Measurements from ENCODE around the gene IGHMBP2.

The IGHMBP2 gene

DNA sequence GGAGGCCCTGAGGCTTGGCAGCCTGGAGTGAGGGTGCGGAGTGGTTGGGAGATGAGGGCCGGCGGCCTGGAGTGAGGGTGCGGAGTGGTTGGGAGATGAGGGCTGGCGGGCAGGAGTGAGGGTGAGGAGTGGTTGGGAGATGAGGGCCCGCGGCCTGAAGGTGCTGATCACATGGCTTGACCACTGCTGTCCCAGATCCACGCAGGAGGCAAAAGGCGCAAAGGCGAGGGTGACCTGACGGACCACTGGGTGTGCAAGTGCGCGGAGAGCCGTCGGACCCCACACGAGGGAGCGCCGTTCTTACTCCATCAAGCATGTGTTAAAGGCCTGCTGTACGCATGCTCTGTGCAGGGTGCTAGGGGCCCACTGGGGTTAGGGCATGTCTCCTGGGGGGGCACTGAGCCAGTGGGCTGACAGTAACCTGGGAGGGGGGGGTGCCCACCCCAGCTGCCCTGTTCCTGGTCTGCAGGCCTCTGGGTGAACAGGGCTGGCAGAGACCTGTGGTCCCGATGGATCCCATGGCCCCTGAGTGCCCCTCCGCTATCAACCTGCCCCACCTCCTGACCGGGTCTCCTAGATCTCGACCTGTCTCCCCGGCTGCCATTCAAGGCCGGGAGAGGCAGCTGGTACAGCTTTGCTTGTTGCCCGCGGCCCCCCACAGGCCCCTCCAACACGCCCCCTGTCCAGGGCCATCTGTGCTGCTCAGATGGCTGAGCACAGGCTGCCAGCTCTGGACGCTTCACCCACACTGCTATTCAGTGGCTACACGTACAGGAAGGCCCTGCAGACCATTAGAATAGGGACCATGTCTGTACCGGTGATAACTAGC is 56.0 kb downstream of the IGHMBP2 start:
- ChIA-PET CTCF (interaction anchor here (1.3 kb wide), 1 partner anchor 18 kb away, joined by 3 read pairs; no protein-coding TSS in a partner anchor), POLR2A (no interaction called here)
- DNase-seq (ENCODE audit: extremely low spot score), result no peak
- no peak for TF ChIP-seq CTCF (IDR thresholded peaks at IDR 0.05; ENCODE audit: control extremely low read depth, extremely low read depth, low read depth, missing control alignments)

DNA sequence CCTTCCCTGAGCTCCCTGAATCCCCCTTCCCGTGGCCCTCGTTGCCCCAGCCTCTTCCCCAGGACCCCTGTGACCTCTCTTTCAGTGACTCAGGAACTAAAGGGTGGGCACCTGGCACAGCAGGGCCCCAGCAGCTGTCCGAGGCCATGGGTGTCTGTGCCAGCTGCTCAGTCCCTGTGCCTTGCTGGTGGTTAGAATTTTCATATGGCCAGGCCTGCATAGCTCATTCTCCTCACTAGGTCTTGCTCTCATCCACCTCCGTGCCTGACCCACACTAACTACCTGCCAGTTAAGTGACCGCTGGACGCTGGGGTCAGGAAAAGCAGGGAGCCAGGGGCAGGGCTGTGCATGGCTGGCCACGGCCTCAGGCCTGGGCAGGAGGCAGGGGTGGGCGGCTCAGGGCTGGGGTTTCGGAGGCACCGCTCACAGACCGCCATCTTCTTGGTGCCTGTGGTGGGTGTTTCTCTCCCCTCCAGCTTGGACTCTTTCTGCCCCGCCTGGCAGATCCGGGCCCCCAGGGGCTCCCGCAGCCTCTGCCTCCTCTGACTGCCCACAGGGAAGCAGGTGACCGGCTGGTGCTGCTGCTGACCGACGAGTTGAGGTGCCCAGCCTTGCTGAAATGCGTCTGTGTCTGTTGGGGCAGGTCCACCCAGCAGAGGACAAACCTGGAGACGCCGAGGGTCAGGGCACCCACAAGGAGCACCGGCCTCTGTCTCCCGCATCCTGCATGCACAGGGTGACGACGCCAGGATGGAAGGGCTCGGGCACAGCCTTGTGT is 56.8 kb downstream of the IGHMBP2 start:
- CTCF ChIA-PET, result no interaction called here
- POLR2A ChIA-PET, result no interaction called here
- TF ChIP-seq CTCF (IDR thresholded peaks at IDR 0.05; ENCODE audit: control extremely low read depth, extremely low read depth, low read depth, missing control alignments), result no peak

GRCh38 chr11:68961245-68961644 is 57.6 kb downstream of the IGHMBP2 start:
- no peak for TF ChIP-seq CTCF (IDR thresholded peaks at IDR 0.05; ENCODE audit: control extremely low read depth, extremely low read depth, low read depth, missing control alignments)
- ChIA-PET POLR2A (no interaction called here), CTCF (no interaction called here)
- DNase-seq (ENCODE audit: extremely low spot score), result no peak

More for the DNA sequence above, 56.8 kb downstream of the IGHMBP2 start:
- no peak for DNase-seq (ENCODE audit: extremely low spot score)

DNA sequence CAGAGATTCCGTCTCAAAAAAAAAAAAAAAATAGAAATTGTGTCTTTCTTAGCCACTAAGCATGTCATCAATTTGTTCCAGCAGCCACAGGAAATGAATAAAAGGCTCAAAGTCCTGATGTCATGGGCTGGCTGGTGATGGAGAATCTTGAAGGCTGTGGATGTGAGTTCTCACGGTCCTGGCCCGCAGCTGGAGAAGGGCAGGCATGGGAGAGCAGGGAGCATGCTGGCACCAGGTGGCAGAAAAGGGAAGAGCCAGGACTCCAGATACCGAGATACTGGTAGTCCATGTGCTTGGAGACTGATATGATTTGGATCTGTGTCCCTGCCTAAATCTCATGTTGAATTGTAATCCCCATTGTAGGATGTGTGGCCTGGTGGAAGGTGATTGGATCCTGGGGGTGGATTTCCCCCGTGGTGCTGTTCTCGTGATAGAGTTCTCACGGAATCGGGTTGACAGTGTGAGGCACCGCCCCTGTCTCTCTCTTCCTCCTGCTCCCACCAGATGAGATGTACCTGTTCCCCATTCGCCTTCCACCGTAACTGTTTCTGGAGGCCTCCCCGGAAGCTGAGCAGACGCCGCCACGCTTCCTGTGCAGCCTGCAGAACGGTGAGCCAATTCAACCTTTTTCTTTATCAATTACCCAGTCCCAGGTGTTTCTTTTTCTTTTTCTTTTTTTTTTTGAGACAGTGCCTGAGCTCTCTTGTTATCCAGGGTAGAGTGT is 59.0 kb downstream of the IGHMBP2 start:
- CTCF ChIA-PET, result interaction anchor here (1.0 kb wide), 1 partner anchor 164 kb away, joined by 3 read pairs; no protein-coding TSS in a partner anchor
- POLR2A ChIA-PET, result no interaction called here
- no peak for TF ChIP-seq CTCF (IDR thresholded peaks at IDR 0.05; ENCODE audit: control extremely low read depth, extremely low read depth, low read depth, missing control alignments)
- peak; percentile 19 for DNase-seq (ENCODE audit: extremely low spot score)

DNA sequence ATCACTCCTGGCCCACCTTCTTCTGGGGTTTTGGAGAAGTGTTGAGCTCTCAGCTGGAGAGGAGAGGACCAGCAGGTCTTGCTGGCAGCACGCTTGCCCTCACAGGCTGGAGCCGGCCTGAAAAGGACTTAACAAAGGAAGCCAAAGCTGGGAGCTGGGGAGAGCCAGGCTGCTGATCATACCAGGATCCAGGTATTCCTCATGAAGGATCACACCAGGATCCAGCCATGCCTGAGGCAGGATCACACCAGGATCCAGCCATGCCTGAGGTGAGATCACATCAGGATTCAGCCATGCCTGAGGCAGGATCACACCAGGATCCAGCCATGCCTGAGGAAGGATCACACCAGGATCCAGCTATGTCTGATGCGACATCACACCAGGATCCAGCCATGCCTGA is 60.1 kb downstream of the IGHMBP2 start:
- no peak for TF ChIP-seq CTCF (IDR thresholded peaks at IDR 0.05; ENCODE audit: control extremely low read depth, extremely low read depth, low read depth, missing control alignments)
- DNase-seq (ENCODE audit: extremely low spot score), result no peak
- CTCF ChIA-PET, result interaction anchor here (1.0 kb wide), 1 partner anchor 165 kb away, joined by 3 read pairs; no protein-coding TSS in a partner anchor
- POLR2A ChIA-PET, result no interaction called here

Measured in GM10248 (cell line).